HUES64 (cell line): Measurements from ENCODE around the gene ZNRF1.

Experiments
- H3K27ac ChIP-seq: 2 replicates; pipeline ENCODE4 v1.7.0; 2013; ENCODE audit warnings: low read depth, low read length, inconsistent platforms
- H3K27me3 ChIP-seq: 2 replicates; pipeline ENCODE4 v1.6.1; 2013; ENCODE audit warnings: mild to moderate bottlenecking, low read length; ENCODE audit not compliant: insufficient read depth
- H3K36me3 ChIP-seq: 2 replicates; pipeline ENCODE4 v1.6.1; 2013; ENCODE audit warnings: mild to moderate bottlenecking, low read length; ENCODE audit not compliant: insufficient read depth
- H3K4me1 ChIP-seq: 2 replicates; pipeline ENCODE4 v1.6.1; 2013; ENCODE audit warnings: mild to moderate bottlenecking, low read length, moderate library complexity; ENCODE audit not compliant: insufficient read depth
- H3K4me3 ChIP-seq: 2 replicates; pipeline ENCODE4 v1.5.1; 2013; ENCODE audit warnings: mild to moderate bottlenecking, low read length, moderate library complexity
- H3K9ac ChIP-seq: 2 replicates; pipeline ENCODE4 v1.6.1; 2013; ENCODE audit warnings: mild to moderate bottlenecking, low read depth, low read length
- H3K9me3 ChIP-seq: 2 replicates; pipeline ENCODE4 v1.6.1; 2013; ENCODE audit warnings: low read depth, low read length; ENCODE audit not compliant: insufficient read depth
- WGBS: fragments of 150-250, 120-280 bp; methylation state at CpG from one replicate; pipeline ENCODE4 v1.1.7; 2013; ENCODE audit warnings: missing lambda C conversion rate; 5-methylcytosine and 5-hydroxymethylcytosine counted together

ZNRF1 gene

DNA sequence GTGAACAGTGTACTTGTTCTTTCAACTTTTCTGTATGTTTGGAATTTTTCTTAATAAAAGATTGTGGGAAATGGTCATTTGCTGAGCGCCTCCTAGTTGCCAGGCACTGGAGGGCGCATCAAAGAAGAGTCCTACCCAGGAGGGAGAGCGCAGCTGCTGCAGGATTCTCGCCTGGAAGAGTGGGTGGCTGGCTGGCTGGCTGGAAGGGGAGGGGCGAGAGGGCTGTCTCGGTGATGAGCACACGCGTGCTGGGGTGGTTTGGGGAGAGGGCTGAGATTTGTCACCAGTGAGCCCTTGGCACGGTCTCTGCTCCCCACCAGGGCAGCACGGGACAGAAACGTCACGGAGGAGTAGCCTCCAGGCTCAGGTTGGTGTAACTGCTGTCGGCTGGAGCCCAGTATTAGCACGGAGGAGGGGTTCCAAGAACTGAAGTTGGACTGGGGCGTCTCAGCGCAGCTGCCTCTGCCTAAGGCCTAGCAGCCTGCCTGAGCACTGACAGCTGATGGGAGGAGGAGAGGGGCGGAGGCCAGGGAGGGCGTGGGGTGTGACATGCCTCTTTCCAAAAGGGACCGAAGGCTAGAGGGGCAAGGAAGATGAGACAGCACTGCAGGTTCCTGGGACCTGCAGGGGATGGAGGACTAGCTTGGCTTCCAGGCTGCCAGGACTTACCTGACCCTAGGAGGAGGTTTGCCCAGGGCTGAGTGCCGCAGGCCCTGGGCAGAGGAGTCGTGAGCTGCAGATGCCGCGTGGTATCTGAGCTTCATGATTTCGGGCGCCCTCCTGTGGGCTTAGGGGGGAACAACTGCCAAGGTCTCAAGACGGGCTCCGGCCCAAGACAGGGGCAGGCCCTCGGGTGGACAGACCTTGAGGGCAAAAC is 112.1 kb downstream of the ZNRF1 start:
- no peaks in the 10 kb centered on the region for H3K9me3 ChIP-seq
- H3K4me1 ChIP-seq: peaks cover 51% of the 10 kb centered on the region
- H3K36me3 ChIP-seq: no peaks in the 10 kb centered on the region; the same call in 1 of the 2 replicates
- peak overlapping the region; percentile 9; the same call in 1 of the 2 replicates for H3K4me3 ChIP-seq
- H3K27ac ChIP-seq: peak overlapping the region; percentile 52; the same call in 1 of the 2 replicates
- H3K9ac ChIP-seq: no peak overlapping the region
- H3K27me3 ChIP-seq: no peaks in the 10 kb centered on the region
- WGBS: 21% methylated on average over 28 of the region's 28 CpGs

DNA sequence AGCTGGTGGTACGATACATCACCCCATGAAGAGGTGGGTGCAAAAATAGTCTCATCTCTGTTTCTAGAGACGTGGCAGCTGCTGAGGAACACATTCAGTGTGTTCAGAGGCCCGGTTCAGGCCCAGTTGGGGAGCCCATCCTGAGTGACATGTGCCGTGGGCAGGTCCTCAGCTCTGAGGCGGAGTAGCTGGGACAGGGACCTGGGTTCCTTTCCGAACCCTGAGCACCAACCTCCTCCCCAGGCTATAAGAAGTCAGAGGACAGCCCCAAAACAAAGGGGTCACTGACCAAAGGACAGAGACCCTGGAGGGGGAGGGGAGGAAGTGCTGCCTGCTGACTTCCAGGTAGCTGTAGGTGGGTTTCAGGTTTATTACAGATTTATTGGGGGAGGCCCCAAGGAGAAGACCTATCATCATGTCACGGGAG is 112.7 kb downstream of the ZNRF1 start:
- H3K36me3 ChIP-seq: no peaks in the 10 kb centered on the region; the same call in 1 of the 2 replicates
- peaks cover 51% of the 10 kb centered on the region for H3K4me1 ChIP-seq
- no peak overlapping the region for H3K4me3 ChIP-seq
- no peak overlapping the region for H3K27ac ChIP-seq
- H3K9me3 ChIP-seq: no peaks in the 10 kb centered on the region
- 64% methylated on average over 7 of the region's 7 CpGs for WGBS
- H3K9ac ChIP-seq: no peak overlapping the region
- H3K27me3 ChIP-seq: no peaks in the 10 kb centered on the region

GRCh38 chr16:75111961-75112733 is 113.3 kb downstream of the ZNRF1 start:
- Histone ChIP-seq H3K4me3 (no peak overlapping the region), H3K9ac (no peak overlapping the region), H3K27me3 (no peaks in the 10 kb centered on the region), H3K27ac (no peak overlapping the region), H3K9me3 (no peaks in the 10 kb centered on the region), H3K4me1 (peaks cover 56% of the 10 kb centered on the region), H3K36me3 (no peaks in the 10 kb centered on the region)
- 88% methylated on average over 26 of the region's 26 CpGs for WGBS

- Histone ChIP-seq H3K9ac (peak overlapping the region; percentile 25; the same call in 1 of the 2 replicates), H3K4me1 (peaks cover 57% of the 10 kb centered on the region)
- 89% methylated on average over 14 of the region's 14 CpGs for WGBS
Measured at GRCh38 chr16:75112734-75113491, 114.1 kb downstream of the ZNRF1 start.

DNA sequence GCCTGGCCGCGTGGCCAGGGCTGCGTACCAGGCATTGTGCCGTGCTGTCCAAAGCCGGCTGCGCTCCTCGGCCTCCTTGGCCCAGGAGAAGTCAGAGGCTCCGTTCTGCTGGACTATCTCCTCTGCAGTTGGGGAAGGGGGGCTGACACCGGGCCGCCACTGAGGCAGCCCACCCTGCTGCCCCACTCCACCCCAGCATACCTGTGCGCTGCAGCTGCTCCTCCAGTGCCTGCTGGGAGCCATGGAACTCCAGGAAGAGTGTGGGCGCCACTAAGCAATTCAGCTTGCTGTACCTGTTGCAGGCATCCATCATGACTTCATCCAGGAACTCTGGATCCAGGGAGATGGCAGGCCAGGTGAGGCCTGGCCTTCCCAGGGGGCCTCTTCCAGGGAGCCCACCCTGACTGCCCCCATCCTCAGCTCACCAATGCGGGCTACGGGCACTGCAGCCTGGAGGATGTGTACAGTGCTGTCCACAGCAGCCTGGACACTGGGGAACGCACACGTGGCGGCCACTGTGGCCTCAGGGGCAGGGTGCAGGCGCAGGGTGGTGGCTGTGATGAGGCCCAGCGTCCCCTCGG is 114.8 kb downstream of the ZNRF1 start:
- Histone ChIP-seq H3K4me3 (no peak overlapping the region), H3K36me3 (no peaks in the 10 kb centered on the region), H3K9ac (peak overlapping the region; percentile 25; the same call in 1 of the 2 replicates)

More at GRCh38 chr16:75112734-75113491, 114.1 kb downstream of the ZNRF1 start:
- H3K27ac ChIP-seq: no peak overlapping the region
- no peaks in the 10 kb centered on the region for H3K27me3 ChIP-seq
- H3K9me3 ChIP-seq: no peaks in the 10 kb centered on the region
- H3K36me3 ChIP-seq: no peaks in the 10 kb centered on the region
- H3K4me3 ChIP-seq: no peak overlapping the region

DNA sequence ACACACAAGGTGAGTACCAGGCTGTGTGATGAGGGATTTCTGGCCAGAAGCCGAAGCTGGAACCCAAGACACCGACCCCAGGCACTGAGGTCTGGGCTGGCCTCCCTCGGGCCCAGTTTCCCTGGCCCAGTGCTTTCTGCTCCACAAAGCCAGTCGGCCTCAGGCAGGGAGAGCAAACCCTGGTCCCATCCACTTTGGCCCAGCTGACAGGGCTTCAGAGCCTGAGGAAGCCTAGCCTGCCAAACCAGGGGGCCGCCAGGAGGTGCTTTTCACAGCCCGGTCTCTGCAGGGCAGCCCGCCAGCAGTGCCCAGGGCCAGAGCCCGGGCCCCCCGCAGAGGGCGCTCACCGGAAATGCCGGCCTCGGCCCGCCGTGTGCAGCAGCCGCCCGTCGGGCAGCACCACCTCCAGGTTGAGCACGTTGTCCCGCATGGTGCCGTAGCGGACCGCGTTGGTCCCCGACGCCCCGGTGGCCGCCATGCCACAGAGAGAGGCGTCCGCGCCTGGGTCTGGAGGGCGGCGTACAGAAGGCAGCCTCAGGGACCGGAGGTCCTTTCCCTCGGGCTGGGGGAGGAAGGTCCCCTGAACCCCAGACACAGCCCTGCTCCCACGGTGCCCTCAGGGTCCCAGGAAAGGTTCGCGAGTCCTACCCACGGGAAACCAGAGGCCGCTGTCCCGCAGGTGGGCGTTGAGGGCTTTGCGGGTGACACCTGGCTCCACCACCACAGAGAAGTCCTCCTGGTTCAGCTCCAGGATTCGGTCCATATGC is 115.5 kb downstream of the ZNRF1 start:
- no peak overlapping the region for H3K27ac ChIP-seq
- H3K36me3 ChIP-seq: no peaks in the 10 kb centered on the region
- no peak overlapping the region for H3K4me3 ChIP-seq
- no peaks in the 10 kb centered on the region for H3K27me3 ChIP-seq
- peaks cover 58% of the 10 kb centered on the region for H3K4me1 ChIP-seq
- 95% methylated on average over 44 of the region's 44 CpGs for WGBS
- no peaks in the 10 kb centered on the region for H3K9me3 ChIP-seq
- H3K9ac ChIP-seq: no peak overlapping the region

More for the DNA sequence above, 114.8 kb downstream of the ZNRF1 start:
- H3K27ac ChIP-seq: no peak overlapping the region
- no peaks in the 10 kb centered on the region for H3K27me3 ChIP-seq
- WGBS: 94% methylated on average over 20 of the region's 20 CpGs
- H3K4me1 ChIP-seq: peaks cover 59% of the 10 kb centered on the region
- no peaks in the 10 kb centered on the region for H3K9me3 ChIP-seq

GRCh38 chr16:75114946-75115825 is 116.4 kb downstream of the ZNRF1 start:
- H3K27me3 ChIP-seq: no peaks in the 10 kb centered on the region
- peak overlapping the region; percentile 60; the same call in 1 of the 2 replicates for H3K27ac ChIP-seq
- WGBS: 92% methylated on average over 45 of the region's 45 CpGs
- no peak overlapping the region for H3K9ac ChIP-seq
- H3K36me3 ChIP-seq: no peaks in the 10 kb centered on the region
- no peak overlapping the region for H3K4me3 ChIP-seq
- H3K4me1 ChIP-seq: peaks cover 58% of the 10 kb centered on the region
- no peaks in the 10 kb centered on the region for H3K9me3 ChIP-seq

DNA sequence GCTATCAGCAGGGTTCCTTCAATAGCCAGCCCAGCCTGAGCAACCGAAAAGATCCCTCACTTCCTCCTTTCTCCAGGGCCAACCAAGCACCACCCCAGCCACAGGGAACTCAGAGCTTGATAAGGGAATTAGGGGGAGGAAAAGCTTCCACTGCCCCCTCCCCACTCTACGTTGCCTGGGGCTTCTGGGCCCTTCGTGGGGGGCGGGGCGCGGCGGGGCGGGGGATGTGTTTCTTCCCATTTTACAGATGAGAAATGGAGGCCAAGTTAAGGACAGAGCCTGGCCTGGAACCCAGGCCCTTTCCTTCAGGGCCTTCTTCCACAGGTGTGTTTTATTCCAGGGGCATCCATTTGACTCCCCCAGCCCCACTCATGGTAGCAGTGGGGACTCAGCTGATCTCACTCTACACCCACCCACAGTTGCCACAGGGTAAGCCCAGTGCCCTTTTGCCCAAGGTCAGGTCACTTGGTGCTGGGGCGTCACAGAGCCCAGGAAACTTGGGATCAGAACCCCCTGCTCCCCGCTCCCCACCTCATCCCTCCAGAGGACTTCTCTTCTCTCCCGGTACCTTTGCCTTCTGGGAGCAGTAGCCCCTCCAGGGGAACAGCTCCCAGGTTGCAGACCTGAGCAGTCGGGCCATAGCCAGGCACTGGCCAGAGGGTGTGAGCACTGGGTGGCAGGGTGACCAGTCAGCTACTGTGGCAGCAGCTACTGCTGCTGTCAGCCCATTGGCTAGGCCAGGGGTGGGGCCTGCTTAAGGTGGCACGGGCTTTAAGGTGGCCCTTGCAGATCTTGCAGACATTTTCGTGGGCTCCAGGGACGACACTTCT is 117.5 kb downstream of the ZNRF1 start, which contains the start of gene LDHD:
LDHD (minus strand) TSS at position 700 of the 830 bp plus-strand sequence; CDS start at position 640, 60 bp downstream.
- H3K27me3 ChIP-seq: no peaks in the 10 kb centered on the region
- peak within 1 kb of the TSS; percentile 43 for H3K4me3 ChIP-seq
- H3K9ac ChIP-seq: no peak within 1 kb of the TSS
- H3K9me3 ChIP-seq: peaks cover 6% of the 10 kb centered on the region
- H3K36me3 ChIP-seq: no peaks in the 10 kb centered on the region
- H3K27ac ChIP-seq: peak within 1 kb of the TSS; percentile 73; the same call in 1 of the 2 replicates
- peaks cover 51% of the 10 kb centered on the region for H3K4me1 ChIP-seq
- 42% methylated on average over 15 of the region's 15 CpGs for WGBS

GRCh38 chr16:75116911-75117245 is 118.1 kb downstream of the ZNRF1 start:
- Histone ChIP-seq H3K36me3 (no peaks in the 10 kb centered on the region), H3K4me1 (peaks cover 45% of the 10 kb centered on the region), H3K27me3 (no peaks in the 10 kb centered on the region), H3K9me3 (peaks cover 12% of the 10 kb centered on the region), H3K27ac (peak overlapping the region; percentile 73; the same call in 1 of the 2 replicates), H3K4me3 (peak overlapping the region; percentile 43), H3K9ac (no peak overlapping the region)
- WGBS: 58% methylated on average over 3 of the region's 3 CpGs
